SU-DHL-6 (cell line): ENCODE data around the gene SEMA4D.

Source experiments
- H2AFZ ChIP-seq: fragments of 200-600 bp; sonication (generic); 2 replicates; pipeline ENCODE4 v1.6.1; 2014; ENCODE audit warnings: low read depth, mild to moderate bottlenecking, moderate library complexity, mixed read lengths, antibody characterized with exemption, low read length; ENCODE audit not compliant: severe bottlenecking
- H3F3A ChIP-seq: fragments of 200-600 bp; shearing (Covaris generic); 2 replicates; pipeline ENCODE4 v1.6.0; 2016; ENCODE audit warnings: antibody characterized with exemption, mild to moderate bottlenecking; ENCODE audit not compliant: insufficient read depth
- H3K27ac ChIP-seq: fragments of 200-600 bp; sonication (generic); 2 replicates; pipeline ENCODE4 v1.5.1; 2016; ENCODE audit warnings: low read depth, mild to moderate bottlenecking, low read length, moderate library complexity, mixed read lengths
- H3K27me3 ChIP-seq: fragments of 200-600 bp; sonication (generic), shearing (Covaris generic); 2 replicates; pipeline ENCODE4 v1.6.0; 2014; ENCODE audit warnings: mild to moderate bottlenecking, low read length
- H3K36me3 ChIP-seq: fragments of 200-600 bp; sonication (generic); 2 replicates; pipeline ENCODE4 v1.6.1; 2014; ENCODE audit warnings: mild to moderate bottlenecking, low read length, mixed read lengths
- H3K4me2 ChIP-seq: fragments of 300-600, 200-600 bp; shearing (Covaris generic), sonication (generic); 2 replicates; pipeline ENCODE4 v1.6.0; 2014; ENCODE audit warnings: low read length, low read depth, mild to moderate bottlenecking; ENCODE audit not compliant: poor library complexity, severe bottlenecking
- H3K4me3 ChIP-seq: fragments of 200-600 bp; sonication (generic); 2 replicates; pipeline ENCODE4 v1.5.1; 2014; ENCODE audit warnings: antibody characterized with exemption, low read length, mild to moderate bottlenecking, mixed read lengths; ENCODE audit not compliant: insufficient read depth, poor library complexity, severe bottlenecking
- H3K79me2 ChIP-seq: fragments of 200-600 bp; sonication (generic); 2 replicates; pipeline ENCODE4 v1.6.1; 2014; ENCODE audit warnings: mild to moderate bottlenecking, low read length, moderate library complexity; ENCODE audit not compliant: insufficient read depth
- H3K9ac ChIP-seq: fragments of 200-600 bp; sonication (generic); 2 replicates; pipeline ENCODE4 v1.7.0; 2014; ENCODE audit warnings: mild to moderate bottlenecking, low read length
- H3K9me2 ChIP-seq: fragments of 200-600 bp; sonication (generic); replicated peaks from 2 replicates; pipeline ENCODE4 v1.6.1; 2014; ENCODE audit warnings: low read length; ENCODE audit not compliant: insufficient read depth
- H3K9me3 ChIP-seq: fragments of 200-600 bp; sonication (generic); 2 replicates; pipeline ENCODE4 v1.6.1; 2014; ENCODE audit warnings: low read length, mixed read lengths; ENCODE audit not compliant: insufficient read depth
- H4K20me1 ChIP-seq: fragments of 200-600 bp; sonication (generic); 2 replicates; pipeline ENCODE4 v1.6.1; 2014; ENCODE audit warnings: low read depth, mild to moderate bottlenecking, antibody characterized with exemption, low read length, moderate library complexity, mixed read lengths
- EZH2phosphoT487 ChIP-seq: fragments of 200-600 bp; sonication (generic), shearing (Covaris generic); conservative IDR thresholded peaks from 2 replicates; pipeline ENCODE4 v1.6.1; 2018; ENCODE audit warnings: mild to moderate bottlenecking, antibody characterized with exemption, low read length, moderate library complexity, mixed read lengths
- TF ChIP-seq, protein P1 (sequence below): fragments of 200-600 bp; sonication (generic); IDR thresholded peaks from one replicate; pipeline ENCODE4 v1.5.1; 2017; ENCODE audit warnings: antibody characterized with exemption, mild to moderate bottlenecking, low read length, moderate library complexity; ENCODE audit not compliant: insufficient read depth, poor library complexity, severe bottlenecking

SEMA4D gene

DNA sequence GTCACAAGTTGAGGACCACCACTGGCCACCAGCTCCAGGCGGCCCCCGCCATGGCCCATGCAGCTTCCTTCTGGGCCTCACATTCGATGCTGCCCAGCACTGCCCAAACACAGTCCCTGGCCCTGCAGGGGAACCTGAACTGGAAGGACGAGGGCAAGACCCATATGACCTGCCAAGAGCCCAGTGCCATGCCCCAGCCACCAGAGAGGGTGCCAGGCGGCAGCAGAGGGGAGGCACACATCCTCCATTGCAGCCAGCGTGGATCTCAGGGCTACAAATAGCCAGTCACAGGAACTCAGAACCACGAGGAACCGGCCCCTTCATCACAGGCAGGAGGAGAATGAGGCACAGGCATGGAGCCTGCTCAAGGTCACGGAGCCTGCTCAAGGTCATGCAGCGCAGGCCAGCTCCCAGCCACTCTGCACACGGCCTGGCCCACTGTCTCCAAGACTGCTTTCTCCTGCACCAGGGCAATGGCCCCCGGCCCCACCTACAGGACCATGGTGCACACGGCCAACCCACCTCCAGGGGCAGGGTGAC, 69.6 kb downstream of the SEMA4D start:
- Histone ChIP-seq H2AFZ (no peak overlapping the region), H3K27me3 (no peaks in the 10 kb centered on the region), H3K4me2 (no peak overlapping the region), H3K79me2 (no peaks in the 10 kb centered on the region), H4K20me1 (no peaks in the 10 kb centered on the region), H3K4me3 (no peak overlapping the region), H3F3A (peaks cover 19% of the 10 kb centered on the region), H3K9me2 (no peaks in the 10 kb centered on the region), H3K36me3 (no peaks in the 10 kb centered on the region), H3K9me3 (no peaks in the 10 kb centered on the region), H3K27ac (no peak overlapping the region), H3K9ac (no peak overlapping the region)
- TF ChIP-seq, protein P1, sequence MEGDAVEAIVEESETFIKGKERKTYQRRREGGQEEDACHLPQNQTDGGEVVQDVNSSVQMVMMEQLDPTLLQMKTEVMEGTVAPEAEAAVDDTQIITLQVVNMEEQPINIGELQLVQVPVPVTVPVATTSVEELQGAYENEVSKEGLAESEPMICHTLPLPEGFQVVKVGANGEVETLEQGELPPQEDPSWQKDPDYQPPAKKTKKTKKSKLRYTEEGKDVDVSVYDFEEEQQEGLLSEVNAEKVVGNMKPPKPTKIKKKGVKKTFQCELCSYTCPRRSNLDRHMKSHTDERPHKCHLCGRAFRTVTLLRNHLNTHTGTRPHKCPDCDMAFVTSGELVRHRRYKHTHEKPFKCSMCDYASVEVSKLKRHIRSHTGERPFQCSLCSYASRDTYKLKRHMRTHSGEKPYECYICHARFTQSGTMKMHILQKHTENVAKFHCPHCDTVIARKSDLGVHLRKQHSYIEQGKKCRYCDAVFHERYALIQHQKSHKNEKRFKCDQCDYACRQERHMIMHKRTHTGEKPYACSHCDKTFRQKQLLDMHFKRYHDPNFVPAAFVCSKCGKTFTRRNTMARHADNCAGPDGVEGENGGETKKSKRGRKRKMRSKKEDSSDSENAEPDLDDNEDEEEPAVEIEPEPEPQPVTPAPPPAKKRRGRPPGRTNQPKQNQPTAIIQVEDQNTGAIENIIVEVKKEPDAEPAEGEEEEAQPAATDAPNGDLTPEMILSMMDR, result no peak
- TF ChIP-seq EZH2phosphoT487, result no peak

GRCh38 chr9:89427621-89428221, 70.2 kb downstream of the SEMA4D start:
- H2AFZ ChIP-seq, result no peak overlapping the region
- H3F3A ChIP-seq, result peaks cover 19% of the 10 kb centered on the region
- no peak overlapping the region for H3K4me3 ChIP-seq
- H3K9ac ChIP-seq, result no peak overlapping the region
- H3K27me3 ChIP-seq, result no peaks in the 10 kb centered on the region
- H3K9me3 ChIP-seq, result no peaks in the 10 kb centered on the region
- H3K4me2 ChIP-seq, result no peak overlapping the region
- H3K9me2 ChIP-seq, result no peaks in the 10 kb centered on the region
- TF ChIP-seq, protein P1, result no peak
- no peak for TF ChIP-seq EZH2phosphoT487
- no peaks in the 10 kb centered on the region for H3K79me2 ChIP-seq
- H3K36me3 ChIP-seq, result no peaks in the 10 kb centered on the region
- H4K20me1 ChIP-seq, result no peaks in the 10 kb centered on the region
- peak overlapping the region; percentile 81; the same call in 1 of the 2 replicates for H3K27ac ChIP-seq

- peak; percentile 90; the same call in 1 of the 2 replicates for TF ChIP-seq EZH2phosphoT487
- TF ChIP-seq, protein P1, result no peak
- no peaks in the 10 kb centered on the region for H4K20me1 ChIP-seq
- H2AFZ ChIP-seq, result no peak overlapping the region
- peak overlapping the region; percentile 81 for H3K27ac ChIP-seq
- no peaks in the 10 kb centered on the region for H3K36me3 ChIP-seq
- H3K9me3 ChIP-seq, result no peaks in the 10 kb centered on the region
- H3K27me3 ChIP-seq, result no peaks in the 10 kb centered on the region
- no peaks in the 10 kb centered on the region for H3K79me2 ChIP-seq
- no peaks in the 10 kb centered on the region for H3K9me2 ChIP-seq
- H3K4me2 ChIP-seq, result peak overlapping the region; percentile 47
- peak overlapping the region; percentile 40 for H3K9ac ChIP-seq
- peak overlapping the region; percentile 9 for H3K4me3 ChIP-seq
- H3F3A ChIP-seq, result peaks cover 19% of the 10 kb centered on the region
Measured at GRCh38 chr9:89426384-89426961, 71.4 kb downstream of the SEMA4D start.
